ENCODE data around the gene DIP2C.

The DIP2C gene

DNA sequence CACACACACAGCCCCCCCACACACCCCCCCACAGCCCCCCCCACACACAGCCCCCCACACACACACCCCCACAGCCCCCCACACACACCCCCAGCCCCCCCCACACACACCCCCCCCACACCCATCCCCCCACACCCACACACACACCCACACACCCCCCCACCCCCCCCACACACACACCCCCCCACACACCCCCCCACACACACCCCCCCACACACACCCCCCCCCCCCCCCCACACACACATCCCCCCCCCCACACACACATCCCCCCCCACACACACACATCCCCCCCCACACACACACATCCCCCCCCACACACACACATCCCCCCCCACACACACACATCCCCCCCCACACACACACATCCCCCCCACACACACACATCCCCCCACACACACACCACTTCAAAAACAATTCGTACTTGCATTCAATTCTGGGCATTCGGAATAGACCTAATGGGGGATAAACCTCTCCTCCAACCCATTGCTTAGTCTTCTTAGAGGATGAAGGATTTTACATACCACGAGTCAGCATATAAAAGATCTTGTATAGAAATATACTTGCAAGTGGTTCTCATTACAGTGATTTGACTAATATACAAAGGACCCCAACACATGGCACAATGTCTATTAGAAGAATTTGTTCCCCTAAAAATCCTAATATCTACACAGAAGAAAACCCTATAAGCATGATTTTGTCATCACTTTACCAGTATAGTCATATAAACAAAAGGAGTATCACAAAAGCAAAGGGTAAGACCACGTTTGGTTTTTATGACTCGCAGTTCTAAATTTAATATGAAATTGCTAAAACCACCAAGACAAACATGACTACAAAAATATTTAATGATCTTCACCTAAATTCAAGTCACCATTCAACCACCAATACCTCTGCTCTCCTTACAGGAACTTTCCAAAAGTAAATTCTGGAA lies 80.9 kb downstream of the DIP2C start:
- Histone ChIP-seq H3K36me3 (no peaks in the 10 kb centered on the region), H3K4me3 (ENCODE audit: low read depth, low read length) (no peak overlapping the region), H3K27me3 (ENCODE audit: insufficient read depth, low read depth, severe bottlenecking) (no peaks in the 10 kb centered on the region), H3K27ac (no peak overlapping the region), H3K9me3 (ENCODE audit: severe bottlenecking) (no peaks in the 10 kb centered on the region)
- TF ChIP-seq, protein P1, sequence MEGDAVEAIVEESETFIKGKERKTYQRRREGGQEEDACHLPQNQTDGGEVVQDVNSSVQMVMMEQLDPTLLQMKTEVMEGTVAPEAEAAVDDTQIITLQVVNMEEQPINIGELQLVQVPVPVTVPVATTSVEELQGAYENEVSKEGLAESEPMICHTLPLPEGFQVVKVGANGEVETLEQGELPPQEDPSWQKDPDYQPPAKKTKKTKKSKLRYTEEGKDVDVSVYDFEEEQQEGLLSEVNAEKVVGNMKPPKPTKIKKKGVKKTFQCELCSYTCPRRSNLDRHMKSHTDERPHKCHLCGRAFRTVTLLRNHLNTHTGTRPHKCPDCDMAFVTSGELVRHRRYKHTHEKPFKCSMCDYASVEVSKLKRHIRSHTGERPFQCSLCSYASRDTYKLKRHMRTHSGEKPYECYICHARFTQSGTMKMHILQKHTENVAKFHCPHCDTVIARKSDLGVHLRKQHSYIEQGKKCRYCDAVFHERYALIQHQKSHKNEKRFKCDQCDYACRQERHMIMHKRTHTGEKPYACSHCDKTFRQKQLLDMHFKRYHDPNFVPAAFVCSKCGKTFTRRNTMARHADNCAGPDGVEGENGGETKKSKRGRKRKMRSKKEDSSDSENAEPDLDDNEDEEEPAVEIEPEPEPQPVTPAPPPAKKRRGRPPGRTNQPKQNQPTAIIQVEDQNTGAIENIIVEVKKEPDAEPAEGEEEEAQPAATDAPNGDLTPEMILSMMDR (IDR thresholded peaks at IDR 0.05; ENCODE audit: low read depth, low read length): no peak
- no peak for DNase-seq

DNA sequence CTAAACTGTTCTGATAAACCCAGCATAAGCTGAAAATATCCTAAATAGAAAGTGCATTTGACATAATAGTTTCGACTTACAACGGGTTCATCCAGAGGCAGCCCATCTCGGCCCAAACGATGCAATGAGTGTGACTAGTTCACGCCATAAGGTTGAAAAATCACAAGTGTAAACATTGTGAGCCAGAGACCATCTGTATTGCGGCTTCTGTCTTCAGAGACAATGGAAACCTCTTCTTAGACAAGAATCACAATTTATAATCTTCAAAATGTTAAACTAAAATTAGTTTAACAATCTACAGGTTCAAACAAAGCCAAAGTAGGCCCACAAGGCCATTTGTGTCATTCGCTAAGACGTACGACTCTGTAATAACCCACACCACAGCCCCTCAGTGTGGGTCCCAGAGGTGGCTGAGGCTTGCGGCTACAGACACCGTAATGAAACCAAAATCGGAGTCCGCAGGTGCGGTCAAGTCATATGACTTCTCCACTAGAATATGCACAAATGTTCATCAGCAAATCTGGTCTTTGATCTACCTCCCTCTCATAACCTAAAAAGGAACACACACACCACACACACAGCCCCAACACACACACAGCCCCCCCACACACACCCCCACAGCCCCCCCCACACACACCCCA lies 81.8 kb downstream of the DIP2C start:
- H3K27ac ChIP-seq: no peak overlapping the region
- TF ChIP-seq, protein P1 (IDR thresholded peaks at IDR 0.05; ENCODE audit: low read depth, low read length): no peak
- no peaks in the 10 kb centered on the region for H3K36me3 ChIP-seq
- no peak overlapping the region for H3K4me3 ChIP-seq (ENCODE audit: low read depth, low read length)
- no peaks in the 10 kb centered on the region for H3K9me3 ChIP-seq (ENCODE audit: severe bottlenecking)
- DNase-seq: no peak
- H3K27me3 ChIP-seq (ENCODE audit: insufficient read depth, low read depth, severe bottlenecking): no peaks in the 10 kb centered on the region

DNA sequence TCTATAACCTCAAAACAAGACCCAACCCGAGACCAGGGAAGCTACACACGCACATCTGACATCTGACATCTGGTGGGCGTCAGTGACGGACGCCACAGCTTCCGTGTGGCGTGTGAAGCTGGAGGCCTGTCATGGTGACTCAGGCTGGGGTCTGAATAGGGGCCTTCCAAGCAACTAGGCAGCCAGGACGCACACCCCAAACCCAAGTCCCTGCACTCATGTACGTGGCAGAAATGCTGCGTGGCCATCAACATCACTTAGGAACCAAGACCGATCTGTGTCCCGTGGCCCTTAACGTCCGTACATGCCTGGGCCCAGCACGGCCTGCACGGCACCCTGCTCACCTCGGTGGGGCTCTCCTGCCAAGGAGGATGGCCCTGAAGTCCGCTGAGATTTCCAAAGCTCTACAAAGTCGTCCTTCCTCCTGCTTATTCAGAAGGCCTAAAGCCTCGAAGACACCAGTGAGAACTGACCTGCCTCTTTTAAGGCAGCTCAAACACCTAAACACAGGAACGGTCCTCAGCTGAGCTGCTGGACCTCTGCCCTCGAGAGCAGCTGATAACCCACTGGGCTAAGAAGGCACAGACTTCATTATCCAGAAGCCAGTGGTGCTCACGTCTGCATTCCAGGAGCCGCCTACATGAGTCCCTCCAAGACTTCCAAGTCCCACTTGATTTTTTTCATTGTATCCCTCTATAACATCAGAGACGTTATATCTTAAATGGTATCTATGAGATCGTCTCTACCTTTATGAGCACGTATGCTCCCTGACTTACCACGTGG lies 82.5 kb downstream of the DIP2C start:
- Histone ChIP-seq H3K27me3 (ENCODE audit: insufficient read depth, low read depth, severe bottlenecking) (no peaks in the 10 kb centered on the region), H3K36me3 (no peaks in the 10 kb centered on the region), H3K27ac (no peak overlapping the region), H3K9me3 (ENCODE audit: severe bottlenecking) (no peaks in the 10 kb centered on the region), H3K4me3 (ENCODE audit: low read depth, low read length) (no peak overlapping the region)
- TF ChIP-seq, protein P1 (IDR thresholded peaks at IDR 0.05; ENCODE audit: low read depth, low read length): no peak
- DNase-seq: no peak

DNA sequence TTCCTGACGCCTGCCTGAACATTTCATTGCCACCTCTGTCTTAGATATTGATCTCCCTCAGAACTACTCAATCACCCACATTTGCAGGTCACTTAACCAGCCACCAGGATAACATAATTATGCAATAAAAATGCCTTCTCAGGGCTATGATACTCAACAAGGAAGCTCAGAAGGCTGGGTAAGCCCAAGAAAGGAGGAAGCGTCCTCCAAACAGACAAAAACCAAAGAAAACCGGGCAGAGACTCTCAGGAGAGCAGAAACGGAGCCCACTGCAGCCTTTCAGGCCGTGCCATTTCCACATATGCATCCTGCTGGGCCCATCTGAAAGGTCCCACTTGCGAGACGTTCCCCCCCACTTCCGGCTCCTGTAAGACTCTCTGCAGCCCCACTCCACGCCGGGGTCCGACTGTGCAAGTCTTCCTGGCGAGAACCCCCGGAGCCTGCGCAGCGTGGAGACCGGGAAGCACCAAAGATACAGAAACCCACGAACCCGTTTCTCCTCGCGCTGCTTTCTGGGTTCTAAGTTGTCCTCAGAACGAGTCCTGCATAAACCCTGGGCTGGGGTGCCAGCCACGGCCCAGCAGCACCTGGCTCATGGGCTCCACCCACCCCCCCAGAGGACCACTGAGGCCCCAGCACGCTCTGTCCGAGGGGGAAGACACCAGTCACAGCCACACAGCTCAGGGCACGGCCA lies 83.7 kb downstream of the DIP2C start:
- TF ChIP-seq, protein P1 (IDR thresholded peaks at IDR 0.05; ENCODE audit: low read depth, low read length): no peak
- Histone ChIP-seq H3K27me3 (ENCODE audit: insufficient read depth, low read depth, severe bottlenecking) (no peaks in the 10 kb centered on the region), H3K4me3 (ENCODE audit: low read depth, low read length) (no peak overlapping the region), H3K36me3 (no peaks in the 10 kb centered on the region), H3K9me3 (ENCODE audit: severe bottlenecking) (no peaks in the 10 kb centered on the region), H3K27ac (no peak overlapping the region)
- no peak for DNase-seq

Measured in WERI-Rb-1 (cell line).